HG03558 (cell line): ENCODE measurements around the gene ATP7A.
"Not testable (repeated sequence)": the region's sequence is repeated elsewhere in the genome, so short reads cannot be mapped to it uniquely, and the experiment has no call there.

Experiments
- ATAC-seq: cut with Tn5 transposase; IDR thresholded peaks from one replicate; pipeline ENCODE4 v1.9.1; 2021; ENCODE audit warnings: moderate number of reproducible peaks; ENCODE audit not compliant: unreplicated experiment; ENCODE audit errors: extremely low read depth

Gene ATP7A

GRCh38 chrX:78024349-78025059, 114.0 kb downstream of the ATP7A start:
- ATAC-seq = no peak

- no peak for ATAC-seq
These were observed 117.3 kb downstream of the ATP7A start for GRCh38 chrX:78027798-78028197.

DNA sequence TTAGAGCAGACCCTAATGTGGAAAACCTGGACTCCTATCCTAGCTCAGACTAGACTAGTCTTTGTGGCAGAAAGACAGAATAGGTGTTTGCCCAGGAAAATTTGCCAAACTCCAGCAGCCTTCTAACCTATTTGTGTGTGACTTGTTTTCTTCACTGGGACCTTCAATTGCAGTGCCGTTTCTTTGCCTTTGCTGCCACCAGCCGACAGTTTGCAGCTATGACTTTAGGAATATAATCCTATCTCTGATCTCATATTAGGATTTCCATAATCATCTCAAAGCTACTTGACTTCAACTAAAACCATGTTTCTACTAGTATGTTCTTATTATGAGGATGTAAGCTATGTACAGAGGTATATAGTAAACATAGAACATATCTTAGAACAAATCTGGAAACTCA, 119.2 kb downstream of the ATP7A start:
- ATAC-seq = no peak

GRCh38 chrX:78035061-78035460, 124.6 kb downstream of the ATP7A start:
- no peak for ATAC-seq

DNA sequence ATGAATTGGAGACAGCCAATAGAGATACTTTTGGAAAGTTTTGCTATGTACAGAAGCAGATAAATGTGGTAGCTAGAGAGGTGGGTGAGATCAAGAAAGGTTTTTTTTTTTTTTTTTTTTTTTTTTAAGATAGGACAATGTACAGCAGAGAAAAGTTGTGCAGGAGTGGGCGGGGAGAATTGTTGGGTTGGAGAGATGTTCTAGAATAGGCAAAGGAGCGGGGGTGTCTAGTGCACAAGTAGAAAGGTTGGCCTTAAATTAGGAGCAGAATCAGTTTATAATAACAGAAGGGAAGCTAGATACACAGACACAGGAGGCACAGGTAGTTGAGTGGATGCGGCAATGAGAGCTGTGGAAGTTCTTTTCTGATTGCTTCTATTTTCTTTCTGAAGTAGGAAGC, 127.4 kb downstream of the ATP7A start:
- ATAC-seq = no peak

GRCh38 chrX:78042601-78043000, 132.1 kb downstream of the ATP7A start:
- no peak for ATAC-seq

- no peak for ATAC-seq
These were observed 135.9 kb downstream of the ATP7A start for GRCh38 chrX:78046362-78046761.

GRCh38 chrX:78048052-78048451, 137.6 kb downstream of the ATP7A start:
- no peak for ATAC-seq

DNA sequence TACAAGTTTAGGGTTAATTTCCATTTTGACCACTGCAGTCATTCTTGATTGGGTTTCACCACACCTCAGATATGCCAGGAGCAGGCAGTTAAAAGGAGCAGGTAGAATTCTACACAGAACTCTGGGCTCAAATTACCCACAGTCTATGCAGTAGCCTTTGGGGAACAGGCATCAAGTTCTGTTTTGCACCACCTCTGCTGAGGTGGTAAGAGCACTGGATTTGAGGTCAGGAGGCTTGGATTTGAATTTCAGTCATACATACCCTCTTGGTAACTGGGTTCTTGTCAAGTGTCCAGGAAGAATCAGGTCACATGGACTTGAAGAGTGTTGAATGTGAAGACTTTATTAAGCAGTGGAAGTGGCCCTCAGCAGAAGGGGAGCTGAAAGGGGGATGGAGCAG, 153.2 kb downstream of the ATP7A start:
- no peak for ATAC-seq

DNA sequence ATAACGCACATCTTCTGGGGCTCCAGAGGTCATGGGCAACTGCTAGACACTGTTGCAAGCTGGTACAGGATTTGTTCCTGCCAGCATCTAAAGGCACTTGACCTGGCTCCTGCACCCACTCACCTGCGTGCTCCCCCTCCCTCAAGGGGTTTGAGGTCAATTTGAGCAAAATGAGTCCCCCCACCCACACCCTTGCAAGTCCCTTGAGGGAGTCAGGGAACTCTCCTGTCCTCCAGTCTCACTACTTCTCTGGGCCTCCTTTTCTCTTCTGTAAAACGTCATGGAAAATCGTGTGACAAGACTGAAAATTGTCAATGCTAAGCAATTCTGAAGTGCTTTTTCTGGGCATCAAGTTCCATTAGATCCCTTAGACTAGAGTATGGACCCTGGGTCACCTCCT, 153.7 kb downstream of the ATP7A start:
- no peak for ATAC-seq

DNA sequence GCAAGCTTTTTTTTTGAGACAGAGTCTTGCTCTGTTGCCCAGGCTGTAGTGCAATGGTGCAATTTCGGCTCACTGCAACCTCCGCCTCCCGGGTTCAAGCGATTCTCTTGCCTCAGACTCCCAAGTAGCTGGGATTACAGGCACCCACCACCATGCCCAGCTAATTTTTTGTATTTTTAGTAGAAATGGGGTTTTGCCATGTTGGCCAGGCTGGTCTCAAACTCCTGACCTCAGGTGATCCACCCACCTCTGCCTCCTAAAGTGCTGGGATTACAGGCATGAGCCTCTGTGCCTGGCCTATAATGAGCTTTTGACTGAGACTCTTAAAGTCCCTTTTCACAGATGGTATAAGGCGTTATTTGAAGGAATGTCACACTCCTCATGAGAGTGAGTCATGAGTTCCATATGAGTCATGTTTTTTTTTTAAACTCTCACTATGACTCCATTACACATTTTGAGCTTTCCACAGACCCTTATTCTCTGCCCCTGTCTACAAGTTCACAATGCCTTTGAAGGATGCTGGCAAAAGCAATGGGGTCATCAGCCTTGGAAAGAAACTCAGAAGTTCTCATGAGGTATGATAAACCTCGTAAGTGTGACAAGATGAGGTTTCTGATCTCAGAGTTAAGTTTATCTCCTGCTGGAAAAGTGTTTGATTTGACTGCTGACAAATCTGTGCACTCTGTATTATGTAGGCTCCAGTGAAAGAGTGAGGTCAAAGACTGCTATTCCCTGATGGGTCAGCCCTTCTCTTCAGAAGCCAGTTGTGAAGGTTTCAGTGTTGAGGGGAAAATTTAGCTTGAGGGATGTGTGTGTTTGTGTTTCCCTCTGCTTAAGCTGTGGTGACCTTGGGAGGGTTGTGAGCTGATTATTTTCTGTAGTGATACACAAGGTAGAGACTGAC, 154.5 kb downstream of the ATP7A start:
- peak; percentile 68 for ATAC-seq

DNA sequence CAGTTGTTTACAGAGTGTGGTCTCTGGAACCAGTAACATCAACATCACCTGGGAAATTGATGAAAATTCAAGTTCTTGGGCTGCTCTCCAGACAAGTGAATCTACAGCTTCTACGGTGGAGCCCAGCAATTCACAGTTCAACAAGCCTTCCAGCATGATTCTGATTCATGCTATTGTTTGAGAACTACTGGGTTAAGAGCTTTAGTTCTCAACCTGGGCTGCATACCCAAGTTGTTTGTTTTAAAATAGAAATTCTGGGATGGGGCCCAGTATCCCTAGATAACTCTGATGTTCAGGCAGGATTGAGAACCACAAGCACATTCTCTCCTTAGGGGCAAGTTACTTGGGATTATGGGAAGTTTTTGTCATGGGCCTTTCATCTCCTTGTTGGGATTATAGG, 155.6 kb downstream of the ATP7A start:
- ATAC-seq = no peak

DNA sequence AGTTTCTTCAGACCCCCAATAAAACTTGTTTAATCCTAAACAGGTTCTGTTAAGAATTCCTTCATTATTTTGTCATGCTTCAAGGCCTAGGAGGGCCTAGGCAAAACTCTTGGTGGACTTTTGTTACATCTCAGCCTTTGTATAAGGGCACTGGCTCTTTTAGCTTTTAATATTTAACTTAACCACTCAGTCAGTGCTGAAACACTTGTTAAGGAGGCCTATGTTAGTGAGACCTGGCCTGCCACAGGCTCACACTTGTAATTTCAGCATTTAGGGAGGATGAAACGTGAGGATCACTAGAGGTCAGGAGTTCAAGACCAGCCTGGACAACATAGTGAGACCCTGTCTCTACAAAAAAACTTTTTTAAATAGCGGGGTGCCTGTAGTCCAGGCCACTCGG, 160.8 kb downstream of the ATP7A start:
- no peak for ATAC-seq

DNA sequence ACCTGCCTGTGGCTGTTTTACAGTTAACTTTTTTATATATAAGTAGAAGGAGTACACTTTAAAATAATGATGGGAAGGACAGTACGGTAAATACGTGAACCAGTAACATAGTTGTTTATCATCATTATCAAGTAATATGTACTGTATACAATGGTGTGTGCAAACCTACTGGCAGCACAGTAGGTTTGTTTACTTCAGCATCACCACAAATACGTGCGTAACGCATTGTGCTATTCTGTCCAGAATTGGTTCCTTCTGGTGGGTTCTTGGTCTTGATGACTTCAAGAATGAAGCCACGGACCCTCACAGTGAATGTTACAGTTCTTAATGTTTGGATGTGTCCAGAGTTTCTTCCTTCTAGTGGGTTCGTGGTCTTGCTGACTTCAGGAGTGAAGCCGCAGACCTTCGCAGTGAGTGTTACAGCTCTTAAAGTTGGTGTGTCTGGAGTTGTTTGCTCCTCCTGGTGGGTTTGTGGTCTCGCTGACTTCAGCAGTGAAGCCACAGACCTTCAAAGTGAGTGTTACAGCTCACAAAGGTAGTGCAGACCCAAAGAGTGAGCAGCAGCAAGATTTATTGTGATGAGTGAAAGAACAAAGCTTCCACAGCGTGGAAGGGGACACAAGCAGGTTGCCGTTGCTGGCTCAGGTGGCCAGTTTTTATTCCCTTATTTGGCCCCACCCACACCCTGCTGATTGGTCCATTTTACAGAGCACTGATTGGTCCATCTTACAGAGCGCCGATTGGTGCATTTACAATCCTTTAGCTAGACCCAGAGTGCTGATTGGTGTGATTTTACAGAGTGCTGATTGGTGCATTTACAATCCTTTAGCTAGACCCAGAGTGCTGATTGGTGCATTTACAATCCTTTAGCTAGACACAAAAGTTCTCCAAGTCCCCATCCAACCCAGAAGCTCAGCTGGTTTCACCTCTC, 162.9 kb downstream of the ATP7A start:
- not testable (repeated sequence) for ATAC-seq

GRCh38 chrX:78074088-78074487, 163.6 kb downstream of the ATP7A start:
- no peak for ATAC-seq

- no peak for ATAC-seq
These were observed 165.4 kb downstream of the ATP7A start for GRCh38 chrX:78075787-78076389.

- not testable (repeated sequence) for ATAC-seq
These were observed 170.9 kb downstream of the ATP7A start for GRCh38 chrX:78081413-78081812.

DNA sequence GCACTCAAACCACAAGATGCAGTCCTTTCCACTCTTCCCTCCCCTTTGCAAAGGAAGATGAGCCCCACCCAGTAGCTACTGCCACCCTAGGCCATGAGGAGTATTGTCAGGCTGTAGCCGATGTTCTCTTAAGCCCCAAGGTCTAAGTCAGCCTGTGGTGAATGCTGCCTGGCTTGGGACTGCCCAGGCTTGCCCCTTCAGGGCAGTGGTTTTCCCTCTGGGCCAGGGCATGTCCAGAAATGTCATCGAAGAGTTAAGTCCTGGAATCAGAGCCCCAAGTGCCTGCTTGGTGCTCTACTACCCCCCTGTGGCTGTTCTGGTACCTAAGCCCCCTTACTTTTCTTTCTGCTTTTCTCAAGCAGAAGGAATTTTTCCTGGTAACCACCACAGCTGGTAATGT, 181.8 kb downstream of the ATP7A start:
- ATAC-seq = peak; percentile 83

DNA sequence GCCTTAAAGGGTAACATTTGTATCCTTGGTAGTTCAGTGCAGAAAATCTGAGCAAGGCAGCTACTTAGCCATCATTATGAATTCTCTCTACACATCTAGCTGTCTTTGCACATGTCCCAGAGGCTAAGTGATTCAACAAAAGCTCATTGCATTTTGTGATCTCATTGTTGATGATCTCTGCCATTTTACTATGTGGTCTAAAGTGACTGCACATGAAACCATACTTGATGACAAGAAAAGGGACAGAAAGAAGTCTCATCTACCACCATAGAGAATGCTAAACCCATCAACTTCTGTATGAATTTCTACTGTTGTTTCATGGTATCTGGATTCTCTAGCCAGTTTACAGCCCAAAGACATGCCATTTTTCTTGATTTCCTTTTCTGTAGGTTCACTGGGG, 187.6 kb downstream of the ATP7A start:
- no peak for ATAC-seq
